ENCODE results near the gene CCDC121. TPM values are rescaled to one million over a fixed set of nuclear protein-coding genes. Genes with fewer than 3 reads are reported as not detected.

Gene CCDC121
- total and polyA plus RNA-seq, 9 of the 15 experiments (the other 6 are each of a cell fraction or from before 2014, with no cell fraction given) = 2.2 to 4.7 (median 4.1) TPM

- TF ChIP-seq MGA (IDR thresholded peaks at IDR 0.05) (no peak), CTBP1 (IDR thresholded peaks at IDR 0.05; ENCODE audit: borderline replicate concordance) (peak; percentile 39; the same call in 1 of the 2 replicates), CREM (IDR thresholded peaks at IDR 0.05; ENCODE audit: low read depth) (no peak), KAT8 (IDR thresholded peaks at IDR 0.05; ENCODE audit: low read depth) (no peak), NR1H2 (CRISPR knock-in tag; IDR thresholded peaks at IDR 0.05) (no peak), DNMT1 (IDR thresholded peaks at IDR 0.05) (no peak), TAL1 (IDR thresholded peaks at IDR 0.05) (peak; percentile 5; the same call in 1 of the 2 replicates), RFX1 (IDR thresholded peaks at IDR 0.05) (peak; percentile 15; the same call in 1 of the 2 replicates)
- TF ChIP-seq, protein P1, sequence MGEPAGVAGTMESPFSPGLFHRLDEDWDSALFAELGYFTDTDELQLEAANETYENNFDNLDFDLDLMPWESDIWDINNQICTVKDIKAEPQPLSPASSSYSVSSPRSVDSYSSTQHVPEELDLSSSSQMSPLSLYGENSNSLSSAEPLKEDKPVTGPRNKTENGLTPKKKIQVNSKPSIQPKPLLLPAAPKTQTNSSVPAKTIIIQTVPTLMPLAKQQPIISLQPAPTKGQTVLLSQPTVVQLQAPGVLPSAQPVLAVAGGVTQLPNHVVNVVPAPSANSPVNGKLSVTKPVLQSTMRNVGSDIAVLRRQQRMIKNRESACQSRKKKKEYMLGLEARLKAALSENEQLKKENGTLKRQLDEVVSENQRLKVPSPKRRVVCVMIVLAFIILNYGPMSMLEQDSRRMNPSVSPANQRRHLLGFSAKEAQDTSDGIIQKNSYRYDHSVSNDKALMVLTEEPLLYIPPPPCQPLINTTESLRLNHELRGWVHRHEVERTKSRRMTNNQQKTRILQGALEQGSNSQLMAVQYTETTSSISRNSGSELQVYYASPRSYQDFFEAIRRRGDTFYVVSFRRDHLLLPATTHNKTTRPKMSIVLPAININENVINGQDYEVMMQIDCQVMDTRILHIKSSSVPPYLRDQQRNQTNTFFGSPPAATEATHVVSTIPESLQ (CRISPR knock-in tag; IDR thresholded peaks at IDR 0.05) = no peak
These were observed 18.9 kb upstream of the CCDC121 start (continued) for GRCh38 chr2:27647737-27648136.

Measured in K562 (cell line).